Heart left ventricle (tissue), 16 donors: ENCODE results near the gene MMP24. TPM values are rescaled to one million over a fixed set of nuclear protein-coding genes. Genes with fewer than 3 reads are reported as not detected.
A peak's percentile ranks its signal among the peaks of the same experiment; 100 is the strongest.

ENCODE experiments used
- ATAC-seq, 4 donors: fragments of 200-7000 bp; cut with Tn5 transposase; one replicate each; pipeline ENCODE4 v1.9.1; 2020 to 2022; ENCODE audit warnings: moderate library complexity in 4 of 4, mild to moderate bottlenecking in 3 of 4, moderate number of reproducible peaks in 1 of 4
- DNase-seq, 5 donors: peaks; one replicate each; pipeline ENCODE4 v3.0.0-alpha.2; 2020
- H3K27ac ChIP-seq, 12 donors: fragments of 200-600 bp; sonication (generic) in 4 of 12; one replicate each; pipeline versions ENCODE4 v1.5.0 to v1.8.0; 2016 to 2022; ENCODE audit warnings: mild to moderate bottlenecking in 2 of 12
- H3K27me3 ChIP-seq, 9 donors: fragments of 200-600 bp; sonication (generic) in 2 of 9; one replicate each; pipeline versions ENCODE4 v1.5.1 to v1.8.0; 2016 to 2022; ENCODE audit warnings: mild to moderate bottlenecking in 3 of 9
- H3K36me3 ChIP-seq, 9 donors: fragments of 200-600 bp; sonication (generic) in 2 of 9; one replicate each; pipeline versions ENCODE4 v1.5.0 to v1.8.0; 2018 to 2022; ENCODE audit warnings: mild to moderate bottlenecking in 2 of 9
- H3K4me1 ChIP-seq, 12 donors: fragments of 200-600 bp; sonication (generic) in 4 of 12; one replicate each; pipeline versions ENCODE4 v1.5.0 to v1.8.0; 2016 to 2022; ENCODE audit warnings: mild to moderate bottlenecking in 3 of 12
- H3K4me3 ChIP-seq, 12 donors: fragments of 200-600 bp; sonication (generic) in 4 of 12; one replicate each; pipeline versions ENCODE4 v1.5.0 to v1.8.0; 2017 to 2022; ENCODE audit warnings: mild to moderate bottlenecking in 9 of 12, moderate library complexity in 4 of 12
- H3K9me3 ChIP-seq, 12 donors: fragments of 200-600 bp; sonication (generic) in 4 of 12; one replicate each; pipeline versions ENCODE4 v1.5.0 to v1.8.0; 2016 to 2022; ENCODE audit warnings: mild to moderate bottlenecking in 1 of 12
- POLR2A ChIP-seq, 2 donors: fragments of 450-650 bp; IDR thresholded peaks; one replicate each; pipeline ENCODE4 v1.6.1; 2017; ENCODE audit warnings: antibody characterized with exemption in 2 of 2, mild to moderate bottlenecking in 2 of 2, moderate library complexity in 2 of 2
- WGBS, 4 donors: extraction: QIAGEN DNeasy Blood & Tissue Kit in 2 of 4; methylation state at CpG; one replicate each; pipeline versions ENCODE4 v1.1.5 to v1.1.7; 2013 to 2018; 5-methylcytosine and 5-hydroxymethylcytosine counted together
- intact Hi-C, 10 donors: fragments of 100-400 bp; cut with DNase I; formaldehyde crosslinking; loops; one replicate each; pipeline versions ENCODE4 v1.11.1 to v1.14.2; 2022
- polyA plus RNA-seq, 2 donors: library from polyadenylated mRNA; stranded (reverse); fragments of 200-250 nt; gene quantifications; one replicate each; pipeline ENCODE4 v1.2.3, GENCODE V29; 2013
- total RNA-seq, 9 donors: library from RNA; depleted of rRNA in 2 of 9; stranded (reverse); fragments of >200 nt in 2 of 9; fragmentation: NEBNext Ultra II Directional in 3 of 9; extraction: Animal tissue kit (Norgen Biotek cat#: 25700) in 3 of 9; gene quantifications; one replicate each; pipeline versions ENCODE4 v1.1.0 to v1.2.4, GENCODE V29; 2016 to 2023
- TF ChIP-seq, protein P1 (sequence below), 12 donors: fragments of 200-600 bp; sonication (generic) in 4 of 12; IDR thresholded peaks; one replicate each; pipeline versions ENCODE4 v1.5.0 to v1.8.0; 2018 to 2022; ENCODE audit warnings: antibody characterized with exemption in 12 of 12, mild to moderate bottlenecking in 5 of 12
- donor health status: ischemic (EF 13 %, LVEDD 7.1; RV severe dilation, severe dysfunction).
- donor health status: healthy with polysubstance abuse.
- donor health status: DM: no; HTN: yes; CAD: no.
- donor health status: DM: no; HTN: no; CAD: no.
- donor health status: ischemic (EF 25% LVEDD 6.9; RV normal size, moderate dysfunction).
- donor health status: ischemic (EF 25% LVEDD 5.7; RV mildly dilated, moderate dysfunction).
- donor health status: healthy.
- donor health status: DM: yes; HTN: yes; CAD: no.
- donor health status: ischemic (EF 35%, LVEDD 5.7; RV mildly dilated, moderate dysfunction).
- donor health status: nonischemic (EF 11% LVEDD 7.7; RV severe dilation, severe dysfunction).
- donor health status: DM: yes; HTN: yes; CAD: no.
- donor health status: PGD.
- donor health status: ischemic (EF 29% LVEDD 5.4; RV normal size, mild dysfunction).
- donor health status: nonischemic (EF 23%, LVEDD 6.1; RV moderate dilation, normal function).

MMP24 gene
- total and polyA plus RNA-seq, 11 donors, result 0.05 to 10.0 (median 0.25) TPM

GRCh38 chr20:35291654-35292503 lies 65.4 kb downstream of the MMP24 start, which contains the start of gene FAM83C:
FAM83C (minus strand) TSS chr20:35292425; CDS start chr20:35292304, 121 bp downstream.
- Histone ChIP-seq H3K36me3 (no peaks in the 10 kb centered on the region), H3K4me1 (peaks cover 0 to 8% (median 0%) of the 10 kb centered on the region in 12 donors), H3K27ac (no peak within 1 kb of the TSS), H3K27me3 (peaks cover 0 to 37% (median 4%) of the 10 kb centered on the region in 9 donors), H3K9me3 (no peaks in the 10 kb centered on the region), H3K4me3 (no peak within 1 kb of the TSS)
- peak in 1 of 5 donors; percentile 58 for DNase-seq
- WGBS, 4 donors, result 78 to 82% (median 80%) methylated on average over 28 to 40 of the region's 40 CpGs
- no peak for ATAC-seq
- intact Hi-C loops, result no loop called here
- TF ChIP-seq, protein P1, sequence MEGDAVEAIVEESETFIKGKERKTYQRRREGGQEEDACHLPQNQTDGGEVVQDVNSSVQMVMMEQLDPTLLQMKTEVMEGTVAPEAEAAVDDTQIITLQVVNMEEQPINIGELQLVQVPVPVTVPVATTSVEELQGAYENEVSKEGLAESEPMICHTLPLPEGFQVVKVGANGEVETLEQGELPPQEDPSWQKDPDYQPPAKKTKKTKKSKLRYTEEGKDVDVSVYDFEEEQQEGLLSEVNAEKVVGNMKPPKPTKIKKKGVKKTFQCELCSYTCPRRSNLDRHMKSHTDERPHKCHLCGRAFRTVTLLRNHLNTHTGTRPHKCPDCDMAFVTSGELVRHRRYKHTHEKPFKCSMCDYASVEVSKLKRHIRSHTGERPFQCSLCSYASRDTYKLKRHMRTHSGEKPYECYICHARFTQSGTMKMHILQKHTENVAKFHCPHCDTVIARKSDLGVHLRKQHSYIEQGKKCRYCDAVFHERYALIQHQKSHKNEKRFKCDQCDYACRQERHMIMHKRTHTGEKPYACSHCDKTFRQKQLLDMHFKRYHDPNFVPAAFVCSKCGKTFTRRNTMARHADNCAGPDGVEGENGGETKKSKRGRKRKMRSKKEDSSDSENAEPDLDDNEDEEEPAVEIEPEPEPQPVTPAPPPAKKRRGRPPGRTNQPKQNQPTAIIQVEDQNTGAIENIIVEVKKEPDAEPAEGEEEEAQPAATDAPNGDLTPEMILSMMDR (IDR thresholded peaks at IDR 0.05), result no peak
- no peak for TF ChIP-seq POLR2A (IDR thresholded peaks at IDR 0.05)

- Histone ChIP-seq H3K36me3 (no peaks in the 10 kb centered on the region), H3K4me1 (peaks cover 0 to 8% (median 0%) of the 10 kb centered on the region in 12 donors), H3K27ac (no peak overlapping the region), H3K9me3 (no peaks in the 10 kb centered on the region), H3K27me3 (peaks cover 0 to 37% (median 4%) of the 10 kb centered on the region in 9 donors), H3K4me3 (no peak overlapping the region)
- intact Hi-C loops, result no loop called here
- DNase-seq, result peak in 1 of 5 donors; percentile 16
- TF ChIP-seq, protein P1 (IDR thresholded peaks at IDR 0.05), result no peak
- TF ChIP-seq POLR2A (IDR thresholded peaks at IDR 0.05), result no peak
- ATAC-seq, result no peak
- WGBS, 4 donors, result 52 to 58% (median 56%) methylated on average over 22 to 23 of the region's 23 CpGs
Observed at GRCh38 chr20:35292504-35293285, 66.2 kb downstream of the MMP24 start.

- intact Hi-C loops, result no loop called here
- DNase-seq (peak in 1 of 5 donors; percentile 40), ATAC-seq (no peak)
- H3K27ac ChIP-seq, result no peak overlapping the region
- 87 to 91% (median 90%) methylated on average over 19 of the region's 19 CpGs for WGBS, 4 donors
- H3K4me3 ChIP-seq, result no peak overlapping the region
- peaks cover 0 to 8% (median 0%) of the 10 kb centered on the region in 12 donors for H3K4me1 ChIP-seq
- H3K36me3 ChIP-seq, result no peaks in the 10 kb centered on the region
- peaks cover 0 to 37% (median 4%) of the 10 kb centered on the region in 9 donors for H3K27me3 ChIP-seq
- H3K9me3 ChIP-seq, result no peaks in the 10 kb centered on the region
- no peak for TF ChIP-seq POLR2A (IDR thresholded peaks at IDR 0.05)
- TF ChIP-seq, protein P1 (IDR thresholded peaks at IDR 0.05), result no peak
Observed at GRCh38 chr20:35293303-35294292, 67.1 kb downstream of the MMP24 start.
